Measurements from ENCODE around the gene SPACA7.

SPACA7 gene, protein sequence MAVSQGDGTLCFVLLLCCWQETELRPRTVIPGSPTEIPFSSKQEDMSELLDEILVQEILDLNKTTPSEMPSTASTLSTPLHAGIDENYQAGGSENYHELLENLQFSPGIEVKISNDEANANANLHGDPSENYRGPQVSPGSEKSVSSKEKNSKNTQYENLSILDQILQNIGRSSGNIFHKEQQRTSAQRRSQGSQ

DNA sequence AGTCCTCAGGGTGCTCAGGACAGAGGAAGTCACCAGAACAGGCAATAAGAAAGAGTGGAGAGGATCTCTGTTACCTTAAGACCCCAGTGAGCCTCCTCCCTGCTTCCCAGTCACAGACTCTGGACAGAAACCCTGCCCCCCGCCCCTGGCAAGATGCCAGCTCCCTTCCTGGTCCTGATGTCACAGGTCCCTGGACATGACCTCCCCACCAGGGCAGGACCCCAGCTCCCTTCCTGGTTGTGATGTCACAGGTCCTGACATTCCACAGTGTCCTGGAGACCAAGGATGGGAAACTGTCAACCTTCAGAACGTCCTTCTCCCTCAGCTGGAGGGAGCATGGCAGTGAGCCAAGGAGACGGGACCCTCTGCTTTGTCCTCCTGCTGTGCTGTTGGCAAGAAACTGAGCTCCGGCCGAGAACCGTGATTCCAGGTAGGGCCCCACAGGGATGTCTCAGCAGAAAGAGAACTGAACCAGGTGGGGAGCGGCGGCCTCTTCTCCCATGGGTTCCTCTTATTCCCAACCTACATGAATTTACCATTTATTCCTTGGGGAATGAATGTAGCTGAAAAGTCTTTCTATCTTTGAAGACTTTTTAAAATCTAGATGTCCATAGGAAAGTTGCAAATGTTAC, at the start of gene SPACA7:
Gene SPACA7 (plus strand): TSS at position 306 of the 632 bp plus-strand sequence. CDS start 31 bp downstream, at position 337.
- no peak for DNase-seq

DNA sequence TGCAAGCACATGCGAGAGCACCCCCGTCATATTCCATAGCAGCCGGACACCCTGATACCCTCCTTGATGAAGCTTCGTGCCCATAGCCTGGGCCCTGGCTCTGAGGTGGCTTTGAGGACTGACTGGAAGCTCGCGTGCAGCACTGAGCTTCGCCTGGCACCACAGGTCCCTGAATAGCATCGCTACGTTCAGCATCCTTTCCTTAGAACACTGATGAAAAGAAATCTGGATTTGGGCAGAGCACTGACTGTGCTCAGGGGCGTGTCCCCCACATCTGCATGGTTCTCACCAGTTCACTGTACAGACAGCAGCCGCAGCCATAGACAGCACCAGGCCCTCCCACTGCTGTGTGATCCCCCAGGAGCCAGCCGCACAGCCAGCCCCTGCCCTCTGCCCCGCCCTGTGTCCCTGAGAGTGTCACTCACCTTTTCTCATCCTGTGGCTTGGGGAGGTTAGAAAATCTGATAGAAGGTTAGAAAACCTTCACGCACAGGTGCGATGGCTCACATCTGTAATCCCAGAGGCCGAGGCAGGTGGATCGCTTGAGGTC, 49.3 kb upstream of the SPACA7 start:
- no peak for DNase-seq

GRCh38 chr13:112328936-112329335, 47.2 kb upstream of the SPACA7 start:
- no peak for DNase-seq

DNA sequence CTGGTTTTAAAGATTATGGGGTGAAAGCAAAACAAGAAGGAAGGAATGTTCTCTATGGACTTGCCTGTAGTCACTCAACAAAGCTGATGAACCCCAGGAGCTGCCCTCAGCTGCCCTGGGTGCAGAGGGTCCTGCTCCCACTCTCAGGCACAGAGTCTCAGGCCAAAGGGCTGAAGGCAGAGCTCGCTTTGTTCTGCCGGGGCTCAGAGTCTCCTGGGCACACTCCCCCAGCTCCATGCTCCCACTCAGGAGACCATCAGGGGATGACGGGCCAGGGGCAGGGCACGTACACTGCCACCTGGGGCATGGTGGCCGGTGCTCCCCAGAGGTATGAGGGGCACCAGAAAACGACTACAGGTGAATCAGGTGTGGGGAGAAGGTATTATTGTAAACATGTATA, 46.8 kb upstream of the SPACA7 start:
- DNase-seq: no peak

DNA sequence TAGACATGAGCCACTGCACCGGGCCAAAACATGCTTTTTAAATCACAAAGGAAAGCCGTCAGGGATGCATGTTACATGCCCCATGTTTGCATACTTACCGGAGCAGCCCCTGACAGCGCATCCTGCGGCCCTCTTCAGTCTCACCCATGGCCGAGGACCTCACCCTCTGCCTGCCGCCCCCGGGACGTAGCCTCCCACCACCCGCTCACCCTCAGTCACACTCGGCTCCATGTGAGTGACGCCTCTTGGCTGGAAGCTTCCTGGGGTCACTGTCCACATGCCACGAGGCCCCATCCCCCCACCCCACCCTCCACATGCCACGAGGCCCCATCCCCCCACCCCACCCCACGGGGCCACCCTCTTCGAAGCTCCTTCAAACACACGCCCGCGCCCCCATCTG, 46.1 kb upstream of the SPACA7 start:
- DNase-seq: no peak

GRCh38 chr13:112330479-112331381, 45.4 kb upstream of the SPACA7 start:
- no peak for DNase-seq

DNA sequence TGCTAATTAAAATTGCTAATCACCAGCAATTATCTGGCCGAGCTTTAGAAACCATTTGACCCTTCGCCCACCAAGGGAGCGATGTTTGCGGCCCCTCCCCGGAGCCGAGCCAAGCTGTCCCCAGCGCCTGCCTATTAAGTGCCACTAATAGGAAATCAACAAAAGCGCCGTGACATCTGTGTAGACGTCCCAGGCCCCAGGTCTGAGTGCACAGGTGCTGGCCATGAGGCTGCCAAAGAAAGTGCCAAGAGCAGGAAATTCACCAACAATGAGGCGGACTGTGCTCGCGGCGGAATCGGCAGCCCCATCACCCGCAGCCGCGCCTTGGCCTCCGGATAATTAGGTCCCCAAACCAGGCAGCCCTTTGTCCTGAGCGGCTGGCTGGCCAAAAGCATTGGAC, 44.5 kb upstream of the SPACA7 start:
- DNase-seq: no peak

GRCh38 chr13:112332727-112333126, 43.4 kb upstream of the SPACA7 start:
- no peak for DNase-seq

- no peak for DNase-seq
Measured at GRCh38 chr13:112333756-112334543, 42.2 kb upstream of the SPACA7 start.

- no peak for DNase-seq
Measured at GRCh38 chr13:112335135-112335534, 41.0 kb upstream of the SPACA7 start.

DNA sequence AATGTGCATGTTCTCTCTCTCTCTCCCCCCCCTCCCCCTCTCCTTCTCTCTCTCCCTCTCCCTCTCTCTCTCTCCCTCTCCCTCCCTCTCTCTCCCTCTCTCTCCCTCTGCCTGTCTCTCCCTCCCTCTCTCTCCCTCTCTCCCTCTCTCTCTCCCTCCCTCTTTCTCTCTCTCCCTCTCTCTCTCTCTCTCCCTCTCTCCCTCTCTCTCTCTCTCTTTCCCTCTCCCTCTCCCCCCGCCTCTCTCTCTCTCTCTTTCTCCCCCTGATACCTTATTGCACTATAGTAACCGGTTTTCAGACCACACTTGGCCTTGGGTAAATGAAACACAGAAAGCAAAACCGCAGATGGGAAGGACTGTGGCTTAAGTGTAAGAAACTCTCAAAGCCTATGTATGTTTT, 34.7 kb upstream of the SPACA7 start:
- no peak for DNase-seq

DNA sequence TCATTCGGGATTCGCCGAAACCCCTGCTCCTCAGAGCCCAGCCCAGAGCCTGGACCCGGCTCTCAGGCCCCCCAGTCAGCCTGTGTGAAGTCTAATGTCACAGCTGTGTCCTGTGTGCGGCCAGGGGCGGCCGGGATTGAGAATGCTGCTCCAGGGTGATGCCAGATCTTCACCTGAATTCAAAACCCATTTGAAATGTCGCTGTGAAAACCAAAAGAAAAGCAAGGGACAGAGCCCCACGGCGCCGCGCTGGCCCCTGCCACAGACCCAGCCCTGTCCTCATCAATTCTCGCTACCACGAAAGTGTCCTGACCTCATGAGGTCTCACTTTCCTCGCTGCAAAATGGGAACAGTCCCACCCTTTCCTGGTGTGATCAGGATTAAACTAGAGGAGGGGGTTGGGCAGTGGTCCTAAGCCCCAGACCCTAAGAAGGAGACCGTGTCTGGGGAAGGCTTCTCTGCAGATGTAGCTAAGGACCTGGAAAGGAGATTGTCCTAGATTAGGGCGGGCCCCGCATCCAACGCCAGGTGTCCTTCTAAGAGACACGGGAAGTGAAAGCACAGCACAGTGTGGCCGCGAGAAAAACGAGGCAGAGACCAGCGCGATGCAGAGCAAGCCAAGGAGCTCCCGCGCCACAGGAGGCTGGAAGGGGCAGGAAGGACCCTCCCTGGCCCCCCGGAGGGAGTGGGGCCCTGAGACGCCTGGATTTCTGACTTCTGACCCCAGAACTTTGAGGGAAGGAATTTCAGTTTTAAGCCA, 34.0 kb upstream of the SPACA7 start:
- DNase-seq: no peak

DNA sequence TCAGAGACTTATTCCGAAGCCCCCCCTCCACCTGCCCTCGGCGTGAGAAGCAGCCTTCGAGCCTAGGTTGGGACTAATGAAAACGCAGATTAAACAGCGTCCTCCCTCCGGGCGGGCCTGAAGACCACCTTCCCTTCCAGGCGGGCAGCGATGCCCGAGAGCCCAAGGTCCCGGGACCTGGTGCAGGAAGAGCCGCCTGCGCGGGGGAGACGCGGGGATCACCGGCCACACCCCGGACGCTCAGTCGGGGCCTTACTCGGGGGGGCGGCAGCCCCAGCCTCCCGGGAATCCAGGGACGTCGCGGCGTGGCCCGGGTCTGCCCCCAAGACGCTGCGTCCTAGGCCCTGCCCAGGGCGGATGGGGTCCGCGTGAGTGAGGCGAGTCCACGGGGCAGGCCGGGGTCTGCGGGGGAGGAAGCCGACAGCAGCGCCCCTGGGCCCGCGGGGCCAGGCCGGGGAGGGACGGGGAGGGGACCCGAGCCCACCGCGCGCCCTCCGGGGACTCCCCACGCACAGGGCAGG, 33.3 kb upstream of the SPACA7 start:
- no peak for DNase-seq

DNA sequence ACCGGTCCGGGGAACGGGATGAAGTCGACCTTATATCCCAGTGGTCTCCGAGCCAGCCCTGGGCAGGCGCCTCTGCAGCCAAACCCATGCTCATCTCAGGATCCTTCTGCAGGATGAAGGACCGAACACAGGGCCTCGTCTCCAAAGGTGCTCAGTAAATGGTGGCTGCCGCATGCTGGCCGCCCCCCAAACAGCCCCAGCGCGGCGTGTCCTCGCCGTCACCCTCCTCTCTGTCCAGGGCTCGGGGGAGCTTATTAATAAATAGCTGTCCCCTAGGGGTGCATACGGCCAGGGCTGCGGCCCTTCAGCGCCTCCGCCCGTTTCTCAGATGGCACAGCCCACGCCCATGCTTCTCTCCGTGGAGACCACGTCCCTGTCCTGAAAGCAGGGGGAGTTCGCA, 32.6 kb upstream of the SPACA7 start:
- no peak for DNase-seq

- no peak for DNase-seq
Measured at GRCh38 chr13:112345826-112346172, 30.4 kb upstream of the SPACA7 start.

DNA sequence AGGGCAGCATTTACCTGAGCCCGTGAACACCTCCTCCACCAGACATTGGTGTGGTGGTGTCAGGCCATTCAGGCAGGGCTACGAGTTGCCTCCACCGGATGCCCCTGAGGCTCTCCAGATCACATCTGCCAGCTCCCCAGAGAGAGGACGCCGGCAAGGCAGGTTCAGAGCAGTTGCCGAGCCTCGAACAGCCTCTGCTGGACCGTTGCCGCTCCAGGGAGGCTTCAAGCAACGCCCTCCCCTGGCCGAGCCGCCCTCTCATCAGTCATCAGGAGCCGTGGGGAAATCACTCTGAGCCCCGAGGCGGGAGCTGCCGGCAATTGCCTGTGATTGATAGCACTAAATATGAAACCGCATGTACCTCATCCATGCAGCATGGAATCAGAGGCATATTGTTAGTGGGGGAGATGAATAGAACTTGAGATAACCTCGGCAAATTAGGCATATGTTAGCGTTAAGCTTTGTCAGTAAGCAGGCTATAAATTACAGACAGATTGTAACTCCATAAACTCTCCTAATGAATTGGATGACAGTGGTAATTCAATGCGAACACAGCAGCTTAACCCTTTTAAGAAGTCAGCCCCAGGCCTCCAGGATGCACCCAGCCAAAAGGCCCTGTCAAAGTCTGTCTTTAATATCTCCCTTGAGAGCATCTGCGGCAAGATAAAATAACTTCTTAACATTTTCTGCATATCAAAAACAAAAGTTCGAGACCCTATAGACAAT, 29.8 kb upstream of the SPACA7 start:
- no peak for DNase-seq

GRCh38 chr13:112346899-112347229, 29.3 kb upstream of the SPACA7 start:
- no peak for DNase-seq

DNA sequence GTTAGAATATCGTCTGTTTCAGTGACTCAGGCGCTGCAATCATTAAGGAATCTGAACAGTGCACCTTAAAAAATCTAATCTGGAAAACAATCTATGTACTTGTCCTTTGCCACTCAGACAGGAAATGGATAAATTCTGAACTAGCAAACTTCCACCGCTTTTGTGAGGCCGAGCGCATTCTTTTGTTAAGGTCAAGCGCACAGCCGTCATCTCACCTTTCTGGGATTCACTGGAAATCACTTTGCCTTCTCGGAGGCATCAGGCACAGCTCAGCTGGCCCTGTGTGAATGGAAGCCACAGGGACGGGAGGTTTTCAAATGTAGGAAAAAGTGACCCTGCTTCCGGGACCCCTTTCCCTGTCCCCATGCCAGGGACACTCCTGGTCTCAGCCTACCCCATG, 28.2 kb upstream of the SPACA7 start:
- no peak for DNase-seq

DNA sequence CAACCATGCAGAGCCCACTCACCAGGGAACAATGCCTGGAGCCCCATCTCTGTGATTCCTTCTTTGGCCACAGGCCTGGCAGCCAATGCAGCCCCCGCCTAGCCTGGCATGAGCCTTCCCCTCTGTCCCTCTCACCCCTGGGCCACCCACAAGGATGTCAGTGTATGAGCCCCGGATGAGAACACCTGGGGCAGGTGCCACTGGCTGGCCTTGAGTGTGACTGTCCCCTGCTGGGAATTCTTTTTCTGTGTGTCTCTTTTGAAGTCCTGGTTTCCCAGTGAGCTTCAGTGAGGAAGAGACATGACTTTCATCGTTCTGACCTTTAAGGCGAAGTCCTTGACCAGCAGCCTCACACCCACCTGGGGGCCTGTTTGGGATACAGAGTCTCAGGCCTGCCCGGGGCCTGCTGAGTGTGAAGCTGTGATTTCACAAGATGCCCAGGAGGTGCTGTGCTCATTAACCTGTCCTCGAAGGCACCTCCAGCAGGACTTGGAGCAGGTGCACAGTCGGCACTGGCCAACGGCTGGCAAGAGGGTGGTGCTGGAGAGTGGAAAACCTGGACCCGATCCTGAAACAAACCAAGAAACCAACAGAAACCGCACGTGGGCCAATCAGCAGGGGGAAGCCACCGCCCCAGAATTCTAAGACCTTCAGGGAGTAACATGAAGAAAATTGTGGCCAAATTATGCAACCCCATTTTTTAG, 27.4 kb upstream of the SPACA7 start:
- DNase-seq: no peak

DNA sequence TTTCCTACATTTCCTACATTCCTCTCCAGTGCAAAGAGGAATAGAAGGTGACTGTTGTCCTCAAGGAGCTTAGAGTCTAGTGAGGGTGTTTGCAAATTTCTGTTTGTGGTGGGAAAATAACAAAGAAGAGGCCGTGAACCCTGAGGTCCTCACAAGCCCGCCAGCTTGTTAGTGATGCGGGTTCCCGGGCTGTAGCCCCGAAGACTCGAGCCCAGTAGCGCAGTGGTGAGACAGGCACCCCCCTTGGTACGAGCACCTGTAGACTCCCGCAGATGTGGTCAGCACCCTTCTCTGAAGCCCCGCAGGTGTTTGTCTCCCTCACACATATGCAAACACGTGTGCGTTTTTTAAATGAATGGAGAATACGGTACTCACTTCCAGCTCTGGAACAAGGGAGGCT, 26.5 kb upstream of the SPACA7 start:
- DNase-seq: no peak

DNA sequence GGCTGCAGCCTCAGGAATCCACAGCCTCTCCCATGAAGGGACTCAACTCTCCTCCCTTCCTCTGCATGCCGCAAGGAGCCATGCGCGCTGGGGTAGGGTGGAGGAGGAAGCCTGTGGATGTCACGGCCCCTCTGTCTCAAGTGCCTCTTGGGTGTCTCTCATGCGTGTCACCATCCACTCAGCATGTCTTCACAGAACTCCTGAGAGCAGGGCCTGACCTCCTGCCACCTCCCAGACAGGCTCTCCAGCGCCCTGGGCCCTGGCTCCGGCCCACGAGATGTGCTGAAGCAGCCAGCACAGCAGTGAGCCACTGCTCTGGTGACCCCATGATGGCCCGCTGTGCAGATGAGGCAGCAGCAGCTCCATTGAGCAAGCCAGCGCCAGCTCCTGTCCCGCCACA, 25.9 kb upstream of the SPACA7 start:
- no peak for DNase-seq

Data from activated naive CD4-positive, alpha-beta T cell (primary cell).